H1 (cell line): ENCODE measurements around the gene DICER1. TPM values are rescaled to one million over a fixed set of nuclear protein-coding genes. Genes with fewer than 3 reads are reported as not detected.

ENCODE experiments used
- CTCF ChIA-PET: fragments of 300-600 bp; sonication (Branson Sonifier 250); formaldehyde crosslinking; loops from one replicate; lab custom pipeline; 2021; ENCODE audit not compliant: partially characterized antibody; lab: Charles Lee
- POLR2A ChIA-PET: fragments of 300-600 bp; sonication (Branson Sonifier 250); formaldehyde crosslinking; loops from one replicate; lab custom pipeline; 2021; ENCODE audit warnings: inconsistent platforms; ENCODE audit not compliant: partially characterized antibody; lab: Charles Lee
- DNase-seq, 2 experiments: peaks; one replicate each; pipeline versions ENCODE4 v3.0.0 to v3.0.0-alpha.2; 2010 to 2022; ENCODE audit warnings: low spot score in 2 of 2, low read depth in 1 of 2, mixed read lengths in 1 of 2
- FAIRE-seq: peaks from 2 replicates; lab custom pipeline; 2011; peaks lifted over from hg19 to GRCh38; lab: Jason Lieb, UNC
- H2AFZ ChIP-seq: 2 replicates; pipeline ENCODE4 v1.8.1; 2012; ENCODE audit warnings: low read length, inconsistent platforms
- H2AK5ac ChIP-seq: 2 replicates; pipeline ENCODE4 v1.6.1; 2013; ENCODE audit warnings: low read depth, low read length
- H2BK120ac ChIP-seq: replicated peaks from 2 replicates; pipeline ENCODE3; 2013; ENCODE audit warnings: low read depth, low read length, inconsistent platforms
- H2BK12ac ChIP-seq: 2 replicates; pipeline ENCODE4 v1.6.1; 2013; ENCODE audit warnings: low read depth, low read length
- H2BK15ac ChIP-seq: 2 replicates; pipeline ENCODE4 v1.6.1; 2013; ENCODE audit warnings: low read length
- H2BK20ac ChIP-seq: 2 replicates; pipeline ENCODE4 v1.6.1; 2013; ENCODE audit warnings: low read length
- H2BK5ac ChIP-seq: 2 replicates; pipeline ENCODE4 v1.6.1; 2013; ENCODE audit warnings: low read depth, low read length
- H3K14ac ChIP-seq: 2 replicates; pipeline ENCODE4 v1.6.1; 2013; ENCODE audit warnings: inconsistent platforms; ENCODE audit not compliant: insufficient read length
- H3K18ac ChIP-seq: 2 replicates; pipeline ENCODE4 v1.6.1; 2013; ENCODE audit warnings: low read length; ENCODE audit errors: extremely low read depth
- H3K23ac ChIP-seq: 2 replicates; pipeline ENCODE4 v1.6.1; 2013; ENCODE audit warnings: inconsistent platforms; ENCODE audit not compliant: insufficient read length
- H3K23me2 ChIP-seq: 2 replicates; pipeline ENCODE4 v1.6.1; 2013; ENCODE audit warnings: low read depth, low read length
- H3K27ac ChIP-seq: 2 replicates; pipeline ENCODE4 v1.6.1; 2011; ENCODE audit warnings: low read depth, low read length, inconsistent platforms
- H3K27me3 ChIP-seq, 4 experiments: replicated peaks in 1 of 4; 1 replicate in 1 of 4; 2 replicates in 3 of 4; pipeline versions ENCODE4 v1.6.1 to v1.8.1; 2011 to 2013; ENCODE audit warnings: low read length in 3 of 4, mild to moderate bottlenecking in 3 of 4, inconsistent platforms in 2 of 4, mixed read lengths in 2 of 4, moderate library complexity in 1 of 4; ENCODE audit not compliant: control insufficient read depth in 3 of 4, insufficient read depth in 3 of 4; ENCODE audit errors: extremely low read depth in 1 of 4
- H3K36me3 ChIP-seq, 4 experiments: 2 replicates each; pipeline versions ENCODE4 v1.6.1 to v1.8.1; 2011 to 2013; ENCODE audit warnings: mild to moderate bottlenecking in 4 of 4, low read length in 3 of 4, moderate library complexity in 2 of 4, control low read depth in 1 of 4, inconsistent platforms in 1 of 4; ENCODE audit not compliant: insufficient read depth in 4 of 4, control insufficient read depth in 2 of 4
- H3K4ac ChIP-seq: replicated peaks from 2 replicates; pipeline ENCODE3; 2013; ENCODE audit warnings: low read length, low read depth, mixed read lengths, inconsistent platforms; ENCODE audit not compliant: insufficient read length
- H3K4me1 ChIP-seq, 4 experiments: replicated peaks in 1 of 4; 1 replicate in 1 of 4; 2 replicates in 3 of 4; pipeline versions ENCODE4 v1.6.1 to v1.8.1; 2011 to 2013; ENCODE audit warnings: low read length in 3 of 4, inconsistent platforms in 2 of 4, mixed read lengths in 1 of 4; ENCODE audit not compliant: insufficient read depth in 4 of 4, control insufficient read depth in 3 of 4
- H3K4me2 ChIP-seq, 2 experiments: 2 replicates each; pipeline versions ENCODE4 v1.6.1 to v1.8.1; 2011 to 2013; ENCODE audit warnings: low read depth in 2 of 2, low read length in 2 of 2, control low read depth in 1 of 2, inconsistent platforms in 1 of 2, mild to moderate bottlenecking in 1 of 2; ENCODE audit not compliant: insufficient read depth in 1 of 2
- H3K4me3 ChIP-seq, 4 experiments: fragments of 200-600, 300-600 bp in 1 of 4; sonication (generic), shearing (Covaris generic), sonication (Bioruptor Twin) in 1 of 4; 2 replicates each; pipeline versions ENCODE4 v1.5.1 to v1.8.1; 2011 to 2016; ENCODE audit warnings: low read length in 4 of 4, low read depth in 3 of 4, control low read depth in 2 of 4, inconsistent platforms in 2 of 4, mild to moderate bottlenecking in 2 of 4, mixed read lengths in 1 of 4, moderate library complexity in 1 of 4; ENCODE audit not compliant: insufficient read depth in 2 of 4; ENCODE audit errors: extremely low read depth in 1 of 4
- H3K56ac ChIP-seq: replicated peaks from 2 replicates; pipeline ENCODE3; 2013; ENCODE audit warnings: low read depth, mild to moderate bottlenecking, mixed read lengths, low read length, inconsistent platforms; ENCODE audit not compliant: insufficient read length
- H3K79me1 ChIP-seq: 2 replicates; pipeline ENCODE4 v1.6.1; 2013; ENCODE audit warnings: low read depth, low read length, control low read depth
- H3K79me2 ChIP-seq, 2 experiments: 2 replicates each; pipeline versions ENCODE4 v1.6.1 to v1.8.1; 2012 to 2013; ENCODE audit warnings: low read length in 2 of 2, mild to moderate bottlenecking in 2 of 2, inconsistent platforms in 1 of 2; ENCODE audit not compliant: insufficient read depth in 2 of 2, control insufficient read depth in 1 of 2
- H3K9ac ChIP-seq, 4 experiments: replicated peaks in 1 of 4; 1 replicate in 1 of 4; 2 replicates in 3 of 4; pipeline versions ENCODE4 v1.6.1 to v1.8.1; 2011 to 2013; ENCODE audit warnings: low read depth in 3 of 4, low read length in 3 of 4, control low read depth in 2 of 4, mild to moderate bottlenecking in 2 of 4, moderate library complexity in 2 of 4, inconsistent platforms in 1 of 4; ENCODE audit errors: extremely low read depth in 1 of 4
- H3K9me3 ChIP-seq, 2 experiments: 2 replicates each; pipeline versions ENCODE4 v1.6.1 to v1.8.1; 2012 to 2013; ENCODE audit warnings: mild to moderate bottlenecking in 2 of 2, moderate library complexity in 2 of 2, control low read depth in 1 of 2, inconsistent platforms in 1 of 2, low read depth in 1 of 2, low read length in 1 of 2, mixed read lengths in 1 of 2; ENCODE audit not compliant: insufficient read depth in 2 of 2
- H4K20me1 ChIP-seq, 2 experiments: replicated peaks in 1 of 2; 2 replicates each; pipeline versions ENCODE3 to v1.8.1; 2011 to 2013; ENCODE audit warnings: inconsistent platforms in 2 of 2, low read length in 2 of 2, mild to moderate bottlenecking in 1 of 2; ENCODE audit not compliant: insufficient read depth in 2 of 2, control insufficient read depth in 1 of 2
- H4K5ac ChIP-seq: 2 replicates; pipeline ENCODE4 v1.6.1; 2013; ENCODE audit warnings: low read length, low read depth, mixed read lengths, inconsistent platforms; ENCODE audit not compliant: insufficient read length
- H4K8ac ChIP-seq: 2 replicates; pipeline ENCODE4 v1.8.0; 2013; ENCODE audit warnings: mild to moderate bottlenecking, moderate library complexity, low read length, inconsistent platforms; ENCODE audit not compliant: insufficient read depth; ENCODE audit errors: extremely low read depth
- H4K91ac ChIP-seq: replicated peaks from 2 replicates; pipeline ENCODE3; 2013; ENCODE audit warnings: low read length, mixed read lengths, inconsistent platforms; ENCODE audit not compliant: insufficient read length
- ATF3 ChIP-seq: IDR thresholded peaks from 2 replicates; pipeline ENCODE4 v1.6.1; 2011; ENCODE audit warnings: low read depth, mild to moderate bottlenecking, low read length; ENCODE audit not compliant: insufficient read depth
- BCL11A ChIP-seq, 2 experiments: IDR thresholded peaks; one replicate each; pipeline ENCODE4 v1.6.1; 2011; ENCODE audit warnings: low read depth in 2 of 2, low read length in 2 of 2, mild to moderate bottlenecking in 2 of 2
- CBX5 ChIP-seq: fragments of 300-800, 300-1000 bp; sonication (generic); IDR thresholded peaks from 2 replicates; pipeline ENCODE4 v1.7.1; 2016; ENCODE audit warnings: antibody characterized with exemption, low read length, low read depth
- CHD1 ChIP-seq: IDR thresholded peaks from 2 replicates; pipeline ENCODE4 v1.6.1; 2012; ENCODE audit warnings: low read depth, low read length, improper control_type of control experiment
- JUND ChIP-seq: IDR thresholded peaks from 2 replicates; pipeline ENCODE4 v1.6.1; 2011; ENCODE audit warnings: mild to moderate bottlenecking, improper control_type of control experiment, low read length
- RAD21 ChIP-seq, 2 experiments: IDR thresholded peaks in 1 of 2; conservative IDR thresholded peaks in 1 of 2; 2 replicates each; pipeline ENCODE4 v1.6.1; 2011; ENCODE audit warnings: low read depth in 2 of 2, low read length in 2 of 2, improper control_type of control experiment in 1 of 2, inconsistent platforms in 1 of 2, mild to moderate bottlenecking in 1 of 2, moderate library complexity in 1 of 2
- RBBP5 ChIP-seq: IDR thresholded peaks from 2 replicates; pipeline ENCODE4 v1.7.1; 2012; ENCODE audit warnings: low read depth, mild to moderate bottlenecking, inconsistent platforms, low read length, moderate library complexity, borderline replicate concordance
- RNF2 ChIP-seq: fragments of 200-900, 300-1000 bp; sonication (generic); IDR thresholded peaks from 2 replicates; pipeline ENCODE4 v1.7.1; 2016; ENCODE audit warnings: borderline replicate concordance, low read depth, mild to moderate bottlenecking, antibody characterized with exemption, low read length; ENCODE audit not compliant: poor library complexity, severe bottlenecking; ENCODE audit errors: missing control alignments
- RXRA ChIP-seq: IDR thresholded peaks from 2 replicates; pipeline ENCODE4 v1.6.1; 2011; ENCODE audit warnings: low read depth, mild to moderate bottlenecking, low read length, moderate library complexity; ENCODE audit not compliant: insufficient read depth
- SAP30 ChIP-seq: fragments of 300-600 bp; sonication (generic); IDR thresholded peaks from 2 replicates; pipeline ENCODE4 v1.7.1; 2012; ENCODE audit warnings: low read length, moderate library complexity, mild to moderate bottlenecking, inconsistent platforms; ENCODE audit not compliant: insufficient read depth, insufficient replicate concordance
- SP4 ChIP-seq: IDR thresholded peaks from 2 replicates; pipeline ENCODE4 v1.6.1; 2012; ENCODE audit warnings: low read length, inconsistent platforms
- SRF ChIP-seq: IDR thresholded peaks from 2 replicates; pipeline ENCODE4 v1.6.1; 2011; ENCODE audit warnings: mild to moderate bottlenecking, low read depth, low read length, moderate library complexity
- ZNF274 ChIP-seq: IDR thresholded peaks from 2 replicates; pipeline ENCODE4 v1.7.0; 2012; ENCODE audit warnings: low read length, borderline replicate concordance; ENCODE audit errors: extremely low read depth
- WGBS, 2 experiments: shearing (Covaris generic) in 1 of 2; methylation state at CpG; one replicate each; pipeline versions ENCODE4 v1.1.6 to v1.1.7; 2013 to 2015; ENCODE audit warnings: low lambda C conversion rate in 2 of 2, mixed read lengths in 2 of 2, inconsistent platforms in 1 of 2, low coverage in 1 of 2, missing lambda C conversion rate in 1 of 2; ENCODE audit not compliant: insufficient replicate concordance in 2 of 2, insufficient coverage in 1 of 2, insufficient read length in 1 of 2; ENCODE audit errors: extremely low coverage in 1 of 2, missing lambda C conversion rate in 1 of 2; 5-methylcytosine and 5-hydroxymethylcytosine counted together
- polyA plus RNA-seq, 7 experiments: library from polyadenylated mRNA; depleted of rRNA in 3 of 7; stranded (reverse) in 5 of 7; unstranded in 2 of 7; fragments of >200 nt in 5 of 7; fragments of 200-250 nt in 2 of 7; gene quantifications; 1 replicate in 5 of 7; 2 replicates in 1 of 7; 4 replicates in 1 of 7; pipeline versions ENCODE4 v1.2.1 to v1.2.3, GENCODE V29; 2011 to 2013; ENCODE audit warnings: missing spikeins in 2 of 7, mixed read lengths in 2 of 7
- total RNA-seq: library from RNA; stranded (reverse); fragmentation: NEBNext Ultra II Directional; extraction: Animal tissue kit (Norgen Biotek cat#: 25700); gene quantifications from 2 replicates; pipeline ENCODE4 v1.2.1, GENCODE V29; 2021

Gene DICER1
- total and polyA plus RNA-seq, 2 of the 8 experiments (the other 6 are each of a cell fraction or from before 2014, with no cell fraction given), result 11.9 to 61.8 TPM

- H2BK120ac ChIP-seq, result no peak overlapping the region
- H3K36me3 ChIP-seq, result peaks cover 0 to 18% (median 3%) of the 10 kb centered on the region in 4 experiments; a peak in 6 of 8 replicates
- H2AK5ac ChIP-seq, result no peak overlapping the region
- no peak overlapping the region for H3K23ac ChIP-seq
- ChIA-PET POLR2A (no interaction called here), CTCF (interaction anchor here (1.0 kb wide), 1 partner anchor 8 kb away, joined by 3 read pairs; no protein-coding TSS in a partner anchor)
- H3K4me2 ChIP-seq, result no peak overlapping the region
- H3K9ac ChIP-seq, result no peak overlapping the region
- H3K4me1 ChIP-seq, result peaks cover 3 to 10% (median 7%) of the 10 kb centered on the region in 4 experiments; a peak in 6 of 7 replicates
- no peak overlapping the region for H3K56ac ChIP-seq
- H3K23me2 ChIP-seq, result no peaks in the 10 kb centered on the region
- no peak overlapping the region for H2BK20ac ChIP-seq
- H3K4me3 ChIP-seq, result no peak overlapping the region
- DNase-seq, result no peak
- no peak for FAIRE-seq
- H4K5ac ChIP-seq, result no peak overlapping the region
- H4K8ac ChIP-seq, result no peak overlapping the region
- no peak overlapping the region for H4K91ac ChIP-seq
- H3K79me1 ChIP-seq, result no peaks in the 10 kb centered on the region
- H2BK12ac ChIP-seq, result no peak overlapping the region
- no peak overlapping the region for H2BK5ac ChIP-seq
- H3K27me3 ChIP-seq, result no peaks in the 10 kb centered on the region
- no peak for TF ChIP-seq RNF2
- no peak for TF ChIP-seq CBX5
- TF ChIP-seq RAD21 (IDR thresholded peaks at IDR 0.05 in 1 of 2, conservative IDR thresholded peaks at IDR 0.05 in 1 of 2; ENCODE audit: low read depth in 2 of 2, low read length in 2 of 2), result no peak
- no peak for TF ChIP-seq SP4
- TF ChIP-seq ZNF274, result no peak
- TF ChIP-seq SRF, result no peak
- no peak for TF ChIP-seq ATF3
- no peak for TF ChIP-seq SAP30
- no peak for TF ChIP-seq BCL11A (IDR thresholded peaks at IDR 0.05; ENCODE audit: low read depth in 2 of 2, low read length in 2 of 2)
- TF ChIP-seq RXRA, result no peak
- TF ChIP-seq JUND, result no peak
- no peak for TF ChIP-seq RBBP5
- no peak for TF ChIP-seq CHD1
- 96% methylated on average over 12 of the region's 12 CpGs; no CpG with 5 or more reads in 1 of the 2 experiments for WGBS, 2 experiments
- H3K27ac ChIP-seq, result no peak overlapping the region
- no peaks in the 10 kb centered on the region for H3K9me3 ChIP-seq
- H3K79me2 ChIP-seq, result peaks cover 0 to 4% of the 10 kb centered on the region in 2 experiments; a peak in 1 of 4 replicates
- no peak overlapping the region for H3K18ac ChIP-seq
- H4K20me1 ChIP-seq, result no peaks in the 10 kb centered on the region
- no peak overlapping the region for H2BK15ac ChIP-seq
- H2AFZ ChIP-seq, result no peak overlapping the region
- no peak overlapping the region for H3K4ac ChIP-seq
- H3K14ac ChIP-seq, result no peak overlapping the region
Observed at GRCh38 chr14:95122621-95122945, 34.7 kb downstream of the DICER1 start.
